Activated T-cell treated with anti-CD3 and anti-CD28 coated beads, Interleukin-2, amount 50 U/mL, for 24 hours (primary cell): Measurements from ENCODE around the gene PTPRR.

Experiments
- DNase-seq: peaks from one replicate; pipeline ENCODE4 v3.0.0-alpha.2; 2020
- H3K27ac Mint-ChIP-seq: 2 replicates; pipeline ENCODE4 v1.8.0; 2020; ENCODE audit warnings: mild to moderate bottlenecking, mixed read lengths
- H3K27me3 Mint-ChIP-seq: 2 replicates; pipeline ENCODE4 v1.8.0; 2020; ENCODE audit warnings: mixed read lengths
- H3K36me3 Mint-ChIP-seq: 2 replicates; pipeline ENCODE4 v1.8.0; 2020; ENCODE audit warnings: low read depth, mixed read lengths
- H3K4me1 Mint-ChIP-seq: 2 replicates; pipeline ENCODE4 v1.8.0; 2020; ENCODE audit warnings: low read depth, mixed read lengths
- H3K4me3 Mint-ChIP-seq: 2 replicates; pipeline ENCODE4 v1.8.0; 2020; ENCODE audit warnings: mild to moderate bottlenecking, moderate library complexity, mixed read lengths
- H3K9me3 Mint-ChIP-seq: 2 replicates; pipeline ENCODE4 v1.8.0; 2020; ENCODE audit warnings: mixed read lengths

Gene PTPRR

DNA sequence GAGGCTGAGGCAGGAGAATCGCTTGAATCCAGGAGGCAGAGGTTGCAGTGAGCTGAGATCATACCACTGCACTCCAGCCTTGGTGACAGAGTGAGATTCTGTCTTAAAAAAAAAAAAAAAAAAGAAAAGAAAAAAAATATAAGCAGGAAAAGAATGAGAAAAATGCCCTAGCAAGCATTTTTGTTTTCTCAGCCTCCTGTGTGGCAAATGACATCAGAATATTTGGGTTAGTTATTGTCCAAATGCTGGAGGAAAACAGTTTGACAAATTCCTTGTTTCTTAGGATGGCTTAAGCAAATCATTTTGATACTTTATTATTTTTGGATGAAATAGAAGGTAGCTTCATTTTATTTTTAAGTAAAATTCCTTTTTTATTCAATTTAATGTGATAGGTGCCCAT is 7.5 kb upstream of the PTPRR start:
- DNase-seq = no peak
- no peak overlapping the region for H3K27ac Mint-ChIP-seq
- H3K36me3 Mint-ChIP-seq = no peaks in the 10 kb centered on the region
- H3K27me3 Mint-ChIP-seq = no peaks in the 10 kb centered on the region
- H3K4me1 Mint-ChIP-seq = no peaks in the 10 kb centered on the region
- H3K9me3 Mint-ChIP-seq = no peaks in the 10 kb centered on the region
- H3K4me3 Mint-ChIP-seq = no peak overlapping the region

- H3K9me3 Mint-ChIP-seq = no peaks in the 10 kb centered on the region
- DNase-seq = no peak
- no peak overlapping the region for H3K27ac Mint-ChIP-seq
- H3K36me3 Mint-ChIP-seq = no peaks in the 10 kb centered on the region
- no peak overlapping the region for H3K4me3 Mint-ChIP-seq
- H3K27me3 Mint-ChIP-seq = no peaks in the 10 kb centered on the region
- H3K4me1 Mint-ChIP-seq = no peaks in the 10 kb centered on the region
Observed at GRCh38 chr12:70927356-70927755, 6.8 kb upstream of the PTPRR start.

GRCh38 chr12:70925539-70925938 is 5.0 kb upstream of the PTPRR start:
- Mint-ChIP-seq H3K9me3 (no peaks in the 10 kb centered on the region), H3K36me3 (no peaks in the 10 kb centered on the region)
- DNase-seq = no peak

GRCh38 chr12:70920891-70921290 is 353 bp upstream of the PTPRR start:
- no peaks in the 10 kb centered on the region for H3K4me1 Mint-ChIP-seq
- no peak for DNase-seq
- H3K9me3 Mint-ChIP-seq = no peaks in the 10 kb centered on the region
- no peaks in the 10 kb centered on the region for H3K36me3 Mint-ChIP-seq
- no peak overlapping the region for H3K4me3 Mint-ChIP-seq
- H3K27me3 Mint-ChIP-seq = peaks cover 27% of the 10 kb centered on the region
- no peak overlapping the region for H3K27ac Mint-ChIP-seq

More at GRCh38 chr12:70925539-70925938, 5.0 kb upstream of the PTPRR start:
- Mint-ChIP-seq H3K4me3 (no peak overlapping the region), H3K4me1 (no peaks in the 10 kb centered on the region), H3K27me3 (peaks cover 9% of the 10 kb centered on the region), H3K27ac (no peak overlapping the region)

- H3K4me3 Mint-ChIP-seq = no peak overlapping the region
- no peak for DNase-seq
- no peak overlapping the region for H3K27ac Mint-ChIP-seq
- H3K27me3 Mint-ChIP-seq = peaks cover 27% of the 10 kb centered on the region
- H3K36me3 Mint-ChIP-seq = no peaks in the 10 kb centered on the region
- no peaks in the 10 kb centered on the region for H3K9me3 Mint-ChIP-seq
- no peaks in the 10 kb centered on the region for H3K4me1 Mint-ChIP-seq
Observed at GRCh38 chr12:70919597-70920035, 922 bp downstream of the PTPRR start.

DNA sequence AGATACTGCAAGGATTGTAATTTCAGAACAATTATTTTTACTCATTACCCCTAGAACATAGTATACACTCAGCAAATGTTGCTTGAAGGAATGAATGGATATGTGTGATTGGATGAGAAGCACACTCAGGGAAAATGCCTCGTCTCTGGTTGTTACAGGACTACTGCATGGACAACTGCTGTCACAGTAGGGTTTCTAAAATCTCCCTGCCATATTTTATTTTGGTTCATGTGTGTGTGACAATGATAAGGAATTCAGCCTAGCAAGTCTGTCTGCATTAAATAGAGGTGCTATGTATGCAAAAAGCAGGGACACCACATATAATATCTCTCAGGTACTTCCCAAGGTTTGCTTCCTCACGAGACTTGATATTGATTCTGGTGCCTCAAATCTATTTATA is 1.4 kb downstream of the PTPRR start:
- Mint-ChIP-seq H3K27ac (no peak overlapping the region), H3K27me3 (peaks cover 27% of the 10 kb centered on the region), H3K36me3 (no peaks in the 10 kb centered on the region), H3K4me1 (no peaks in the 10 kb centered on the region), H3K9me3 (no peaks in the 10 kb centered on the region), H3K4me3 (no peak overlapping the region)
- no peak for DNase-seq

DNA sequence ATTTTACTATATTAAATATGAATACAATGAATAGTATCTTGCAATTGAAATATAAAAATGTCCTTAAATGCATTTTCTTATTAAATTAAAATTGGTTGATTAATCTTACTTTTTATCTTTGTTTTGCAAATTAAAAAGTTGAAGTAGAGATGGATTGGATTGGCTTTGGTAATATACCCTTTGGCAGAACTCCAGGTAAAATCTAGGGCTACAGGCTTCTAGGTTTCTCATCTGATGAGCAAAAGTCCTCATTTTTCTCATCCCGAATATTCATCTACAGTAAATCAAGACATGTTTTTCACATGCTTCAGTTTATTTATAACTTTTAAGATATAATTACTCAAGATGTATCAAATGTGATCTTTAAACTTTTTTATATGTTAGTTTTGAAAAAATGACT is 2.2 kb downstream of the PTPRR start:
- H3K27me3 Mint-ChIP-seq = peaks cover 27% of the 10 kb centered on the region
- H3K36me3 Mint-ChIP-seq = no peaks in the 10 kb centered on the region
- H3K4me3 Mint-ChIP-seq = no peak overlapping the region
- no peak for DNase-seq
- no peaks in the 10 kb centered on the region for H3K9me3 Mint-ChIP-seq
- no peaks in the 10 kb centered on the region for H3K4me1 Mint-ChIP-seq
- no peak overlapping the region for H3K27ac Mint-ChIP-seq

DNA sequence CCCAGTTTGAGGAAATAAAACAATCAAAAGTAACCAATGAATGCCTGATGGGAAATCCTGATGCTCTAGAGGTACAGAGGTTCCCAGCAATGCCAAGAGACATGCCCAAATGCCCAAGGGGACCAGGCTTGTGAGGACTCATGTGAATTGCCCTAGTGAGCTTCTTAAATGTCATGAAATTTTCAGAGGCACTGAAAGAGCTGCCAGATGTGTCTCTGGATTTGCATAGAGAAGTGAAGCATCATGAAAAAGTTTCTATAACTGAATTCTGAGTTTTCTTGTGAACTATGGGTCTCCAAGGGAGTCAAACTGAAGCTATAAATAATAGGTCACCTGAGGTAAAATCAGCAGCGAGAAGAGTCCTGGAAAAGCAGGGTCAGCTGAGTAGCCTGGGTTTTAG is 9.9 kb downstream of the PTPRR start:
- H3K9me3 Mint-ChIP-seq = no peaks in the 10 kb centered on the region
- H3K4me1 Mint-ChIP-seq = no peaks in the 10 kb centered on the region
- H3K4me3 Mint-ChIP-seq = no peak overlapping the region
- DNase-seq = no peak
- no peaks in the 10 kb centered on the region for H3K36me3 Mint-ChIP-seq
- H3K27ac Mint-ChIP-seq = no peak overlapping the region
- no peaks in the 10 kb centered on the region for H3K27me3 Mint-ChIP-seq

GRCh38 chr12:70908978-70909377 is 11.6 kb downstream of the PTPRR start:
- Mint-ChIP-seq H3K4me1 (no peaks in the 10 kb centered on the region), H3K9me3 (no peaks in the 10 kb centered on the region), H3K27ac (no peak overlapping the region), H3K27me3 (no peaks in the 10 kb centered on the region), H3K4me3 (no peak overlapping the region), H3K36me3 (no peaks in the 10 kb centered on the region)
- DNase-seq = no peak

- H3K27me3 Mint-ChIP-seq = no peaks in the 10 kb centered on the region
- no peaks in the 10 kb centered on the region for H3K9me3 Mint-ChIP-seq
- no peak overlapping the region for H3K4me3 Mint-ChIP-seq
- DNase-seq = no peak
- H3K4me1 Mint-ChIP-seq = no peaks in the 10 kb centered on the region
- no peaks in the 10 kb centered on the region for H3K36me3 Mint-ChIP-seq
- H3K27ac Mint-ChIP-seq = no peak overlapping the region
Observed at GRCh38 chr12:70907412-70907811, 13.1 kb downstream of the PTPRR start.

DNA sequence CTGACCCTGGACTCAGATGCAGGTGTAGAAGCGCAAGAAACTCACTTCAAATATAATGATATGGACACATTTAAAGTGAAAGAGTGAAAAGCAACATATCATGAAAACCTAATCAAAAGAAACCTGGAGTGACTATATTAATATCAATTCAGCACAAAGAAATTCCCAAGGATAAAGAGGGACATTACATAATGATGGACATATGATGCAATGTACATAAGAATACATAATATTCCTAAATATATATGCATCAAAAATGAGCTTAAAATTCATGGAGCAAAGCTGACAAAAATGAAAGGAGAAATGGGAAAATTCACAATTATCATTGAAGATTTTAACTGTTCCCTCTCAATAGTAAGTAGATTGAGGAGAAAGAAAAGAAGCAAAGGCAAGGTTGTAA is 24.6 kb downstream of the PTPRR start:
- no peaks in the 10 kb centered on the region for H3K4me1 Mint-ChIP-seq
- DNase-seq = no peak
- no peaks in the 10 kb centered on the region for H3K27me3 Mint-ChIP-seq
- no peaks in the 10 kb centered on the region for H3K36me3 Mint-ChIP-seq
- peaks cover 10% of the 10 kb centered on the region for H3K9me3 Mint-ChIP-seq
- H3K27ac Mint-ChIP-seq = no peak overlapping the region
- H3K4me3 Mint-ChIP-seq = no peak overlapping the region

DNA sequence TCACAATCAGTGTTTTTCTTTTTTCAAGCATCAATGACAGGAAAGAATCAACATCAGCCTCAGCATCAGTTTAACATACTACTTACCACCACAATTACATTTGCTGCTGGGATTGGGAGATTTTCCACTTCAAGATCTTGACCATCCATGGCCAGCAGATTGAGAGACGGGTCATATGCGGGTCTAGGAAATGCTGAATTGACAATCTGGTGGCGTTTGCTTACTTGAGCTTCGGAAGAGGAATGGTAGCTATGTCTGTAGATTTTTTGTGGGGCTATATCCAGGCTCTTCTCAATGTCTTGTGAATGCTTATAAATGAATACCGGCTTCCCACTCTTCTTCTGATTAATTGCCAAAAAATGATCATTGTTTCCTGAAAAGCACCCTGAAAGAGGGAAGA is 27.9 kb downstream of the PTPRR start:
- no peak for DNase-seq
- Mint-ChIP-seq H3K27ac (no peak overlapping the region), H3K4me1 (no peaks in the 10 kb centered on the region), H3K9me3 (peaks cover 8% of the 10 kb centered on the region), H3K36me3 (no peaks in the 10 kb centered on the region), H3K27me3 (no peaks in the 10 kb centered on the region), H3K4me3 (no peak overlapping the region)

DNA sequence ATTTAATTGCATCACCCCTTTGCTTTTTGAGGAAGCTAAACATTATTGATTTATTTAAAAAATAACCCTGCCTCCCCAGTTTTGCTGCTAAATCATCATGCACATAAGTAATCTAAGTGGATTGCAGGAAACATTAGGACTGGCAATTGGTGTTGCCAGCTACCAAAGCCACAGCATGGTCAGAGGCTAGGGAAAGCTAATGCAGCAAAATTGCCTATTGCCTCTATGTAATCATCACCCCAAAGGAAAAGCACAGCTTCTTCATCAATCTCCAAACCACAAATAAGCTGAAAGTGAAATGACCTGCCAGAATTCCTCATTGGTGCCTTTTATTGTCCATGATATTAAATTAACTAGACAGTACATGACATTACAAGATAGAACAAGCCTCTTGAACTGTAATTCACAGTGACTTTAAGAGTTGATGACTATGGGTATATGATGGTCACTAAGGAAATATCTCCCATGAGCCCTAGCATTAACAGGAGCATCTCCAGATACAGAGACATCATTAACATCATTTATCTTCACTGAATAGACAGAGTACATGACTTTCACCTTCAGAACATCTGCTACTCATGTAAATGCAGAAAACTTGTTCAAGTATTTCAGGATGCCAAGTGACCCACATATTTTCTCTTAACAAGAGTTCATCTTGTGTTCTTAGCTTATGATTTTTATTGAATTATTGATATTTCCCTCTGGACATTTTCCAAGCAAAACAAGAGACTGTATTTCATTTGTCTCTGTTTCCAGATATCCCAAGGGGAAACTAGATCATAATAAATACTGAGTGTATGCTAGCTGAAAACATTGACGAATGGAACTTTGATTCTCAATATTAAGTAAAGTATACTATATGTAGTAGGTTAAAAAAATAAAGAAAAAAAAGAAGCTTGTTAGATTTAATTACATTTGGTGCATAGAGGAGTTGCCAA is 29.4 kb downstream of the PTPRR start:
- H3K27ac Mint-ChIP-seq = no peak overlapping the region
- H3K4me3 Mint-ChIP-seq = no peak overlapping the region
- H3K4me1 Mint-ChIP-seq = no peaks in the 10 kb centered on the region
- H3K36me3 Mint-ChIP-seq = no peaks in the 10 kb centered on the region
- H3K9me3 Mint-ChIP-seq = peaks cover 5% of the 10 kb centered on the region
- no peaks in the 10 kb centered on the region for H3K27me3 Mint-ChIP-seq
- DNase-seq = no peak

- DNase-seq = no peak
- no peak overlapping the region for H3K27ac Mint-ChIP-seq
- no peaks in the 10 kb centered on the region for H3K27me3 Mint-ChIP-seq
- H3K9me3 Mint-ChIP-seq = no peaks in the 10 kb centered on the region
- H3K4me1 Mint-ChIP-seq = no peaks in the 10 kb centered on the region
- H3K36me3 Mint-ChIP-seq = no peaks in the 10 kb centered on the region
- no peak overlapping the region for H3K4me3 Mint-ChIP-seq
Observed at GRCh38 chr12:70885956-70886355, 34.6 kb downstream of the PTPRR start.

DNA sequence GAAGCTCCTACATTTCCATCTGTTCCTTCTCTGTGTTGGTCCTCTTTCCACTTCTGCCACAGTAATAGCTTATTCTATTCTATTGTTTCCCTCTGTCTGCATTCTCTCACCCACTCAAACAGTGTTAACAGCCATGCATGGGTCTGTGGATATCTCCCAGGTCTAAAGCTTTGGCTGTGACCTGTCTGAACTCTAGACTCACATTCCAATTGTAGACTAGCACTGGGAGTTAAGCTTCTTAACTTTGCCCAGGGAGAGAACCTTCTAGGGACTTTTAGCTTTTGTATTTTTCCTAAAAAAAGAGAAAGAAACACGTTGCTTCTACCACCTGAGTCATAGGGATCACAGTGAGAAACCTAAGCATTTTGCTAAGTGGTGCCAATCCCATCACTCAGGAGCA is 36.7 kb downstream of the PTPRR start:
- Mint-ChIP-seq H3K36me3 (no peaks in the 10 kb centered on the region), H3K27me3 (no peaks in the 10 kb centered on the region), H3K27ac (no peak overlapping the region), H3K4me3 (no peak overlapping the region), H3K4me1 (no peaks in the 10 kb centered on the region), H3K9me3 (no peaks in the 10 kb centered on the region)
- no peak for DNase-seq
